NCI-H345 treated with DMSO at 0.1 percent for 48 hours (cell line): ENCODE measurements around the gene TTC33.
"Not testable (repeated sequence)": the region's sequence is repeated elsewhere in the genome, so short reads cannot be mapped to it uniquely, and the experiment has no call there.

Experiments
- DNase-seq: peaks from one replicate; lab custom pipeline; 2025; ENCODE audit not compliant: unreplicated experiment; lab: John Stamatoyannopoulos, UW

The TTC33 gene

GRCh38 chr5:40575921-40576320, 179.8 kb downstream of the TTC33 start:
- no peak for DNase-seq

- DNase-seq = no peak
Observed at GRCh38 chr5:40575411-40575810, 180.3 kb downstream of the TTC33 start.

GRCh38 chr5:40572937-40573336, 182.8 kb downstream of the TTC33 start:
- DNase-seq = no peak

- DNase-seq = no peak
Observed at GRCh38 chr5:40572391-40572790, 183.4 kb downstream of the TTC33 start.

- no peak for DNase-seq
Observed at GRCh38 chr5:40571729-40572128, 184.0 kb downstream of the TTC33 start.

- DNase-seq = no peak
Observed at GRCh38 chr5:40570408-40571129, 185.2 kb downstream of the TTC33 start.

- no peak for DNase-seq
Observed at GRCh38 chr5:40569546-40570270, 186.1 kb downstream of the TTC33 start.

GRCh38 chr5:40568548-40568947, 187.2 kb downstream of the TTC33 start:
- no peak for DNase-seq

GRCh38 chr5:40563173-40563572, 192.6 kb downstream of the TTC33 start:
- DNase-seq = not testable (repeated sequence)

- no peak for DNase-seq
Observed at GRCh38 chr5:40560474-40561110, 195.2 kb downstream of the TTC33 start.

- DNase-seq = no peak
Observed at GRCh38 chr5:40559306-40559705, 196.5 kb downstream of the TTC33 start.

GRCh38 chr5:40557501-40557900, 198.3 kb downstream of the TTC33 start:
- no peak for DNase-seq

GRCh38 chr5:40556811-40557210, 198.9 kb downstream of the TTC33 start:
- no peak for DNase-seq

- no peak for DNase-seq
Observed at GRCh38 chr5:40555886-40556285, 199.9 kb downstream of the TTC33 start.

GRCh38 chr5:40554813-40555212, 200.9 kb downstream of the TTC33 start:
- no peak for DNase-seq

- DNase-seq = no peak
Observed at GRCh38 chr5:40554054-40554453, 201.7 kb downstream of the TTC33 start.

- no peak for DNase-seq
Observed at GRCh38 chr5:40552981-40553380, 202.8 kb downstream of the TTC33 start.

- DNase-seq = no peak
Observed at GRCh38 chr5:40551496-40552491, 204.0 kb downstream of the TTC33 start.

- DNase-seq = no peak
Observed at GRCh38 chr5:40550481-40550880, 205.3 kb downstream of the TTC33 start.

- no peak for DNase-seq
Observed at GRCh38 chr5:40549616-40550015, 206.1 kb downstream of the TTC33 start.
